Measurements from ENCODE around the gene LRRN3.

Gene LRRN3

DNA sequence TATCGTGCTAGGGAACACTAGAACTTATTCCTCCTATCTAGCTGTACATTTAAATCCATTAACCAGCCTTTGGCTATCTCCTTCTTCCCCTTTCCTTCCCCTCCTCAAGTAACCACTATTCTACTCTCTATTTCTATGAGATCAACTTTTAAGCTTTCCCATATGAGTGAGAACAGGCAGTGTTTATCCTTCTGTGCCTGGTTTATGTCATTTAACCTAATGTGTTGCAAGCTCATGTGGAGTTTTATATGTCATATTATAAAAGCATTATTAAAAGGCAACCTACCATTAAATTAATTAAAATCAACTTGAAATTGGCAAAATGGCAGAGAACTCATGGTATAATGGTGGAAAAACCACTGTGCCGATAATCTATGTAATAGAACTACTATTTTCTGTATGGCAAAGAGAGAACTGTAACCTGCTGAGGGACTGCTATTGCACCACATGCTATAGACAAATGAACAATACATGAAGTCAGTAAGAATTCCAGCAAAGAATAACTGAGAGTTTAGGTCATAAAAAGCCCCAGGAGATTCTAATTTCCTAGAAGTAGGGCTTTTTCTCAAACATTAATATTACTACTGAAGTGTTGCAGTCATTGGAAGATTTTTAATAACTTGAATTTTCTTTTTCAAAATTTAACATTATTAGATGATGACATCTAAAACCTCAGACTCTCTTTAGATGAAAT lies 81.8 kb downstream of the LRRN3 start:
- no peak for DNase-seq (ENCODE audit: low read depth)

DNA sequence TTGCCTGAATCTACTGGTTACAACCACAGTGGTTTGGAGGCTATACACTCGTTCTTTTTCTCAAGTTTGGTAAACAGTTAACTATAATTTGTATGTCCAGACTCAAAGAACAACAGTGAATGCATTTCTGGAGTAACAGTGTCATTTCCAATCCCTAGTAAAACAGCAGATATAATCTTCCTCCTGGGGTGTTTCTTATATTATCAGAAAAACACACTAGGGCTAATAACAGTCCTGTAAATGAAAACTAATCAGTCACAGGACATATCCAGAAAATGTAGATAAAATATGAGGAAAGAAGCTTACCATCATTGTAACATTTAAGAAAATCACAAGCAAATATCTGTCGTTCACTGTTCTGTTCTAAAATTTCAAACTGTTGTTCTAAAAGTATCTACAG lies 82.6 kb downstream of the LRRN3 start:
- no peak for DNase-seq (ENCODE audit: low read depth)

DNA sequence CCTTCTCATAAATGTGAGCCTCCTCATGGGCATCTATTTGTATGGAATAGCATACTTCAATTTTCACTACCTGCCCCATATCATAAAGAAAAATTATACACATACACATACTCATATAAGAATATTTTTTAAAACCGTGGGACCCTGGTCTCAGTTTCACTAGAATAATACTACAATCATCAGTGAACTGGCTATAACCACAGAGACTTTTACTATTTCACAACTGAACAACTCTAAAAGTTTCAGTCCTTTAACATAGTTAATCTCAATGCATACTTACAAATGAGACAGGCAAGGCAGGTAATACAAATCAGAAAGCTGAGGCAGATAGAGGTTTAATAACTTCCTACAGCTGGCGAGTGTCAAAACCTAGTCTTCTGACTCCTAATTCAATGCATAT lies 83.1 kb downstream of the LRRN3 start:
- DNase-seq (ENCODE audit: low read depth): no peak

DNA sequence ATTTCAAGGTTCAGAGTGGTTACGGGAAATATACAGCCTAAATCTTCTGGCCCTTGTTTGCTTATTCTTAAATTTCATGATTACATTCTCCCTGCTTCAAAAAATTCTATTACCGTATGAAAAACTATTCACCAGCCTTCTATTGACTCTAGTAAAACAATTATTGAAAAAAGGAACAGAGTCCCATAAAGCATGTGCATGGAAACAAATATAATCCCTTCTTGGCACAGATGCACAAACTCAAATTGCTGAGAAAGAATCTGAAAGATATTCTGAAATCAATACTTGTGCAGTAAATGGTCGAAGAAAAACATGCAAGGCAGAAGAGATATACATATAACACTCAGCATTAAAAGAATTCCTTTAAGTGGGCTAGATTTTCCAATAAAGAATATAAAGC lies 83.6 kb downstream of the LRRN3 start:
- no peak for DNase-seq (ENCODE audit: low read depth)
